Choroid plexus epithelial cell (primary cell): ENCODE results near the gene OTULIN.

Experiments
- DNase-seq: peaks from one replicate; pipeline ENCODE4 v3.0.0-alpha.2; 2010; ENCODE audit warnings: low read depth
- H3K4me3 ChIP-seq: 2 replicates; pipeline ENCODE4 v1.5.1; 2011; ENCODE audit warnings: low read depth, mild to moderate bottlenecking, control low read depth, low read length, moderate library complexity
- CTCF ChIP-seq: conservative IDR thresholded peaks from 2 replicates; pipeline ENCODE4 v1.5.1; 2011; ENCODE audit warnings: low read depth, mild to moderate bottlenecking, control low read depth, inconsistent platforms, low read length, moderate library complexity

OTULIN gene

GRCh38 chr5:14744296-14745187, 80.0 kb downstream of the OTULIN start:
- no peak for DNase-seq
- TF ChIP-seq CTCF, result no peak
- H3K4me3 ChIP-seq, result no peak overlapping the region

- no peak for TF ChIP-seq CTCF
- DNase-seq, result no peak
- H3K4me3 ChIP-seq, result no peak overlapping the region
Observed at GRCh38 chr5:14745188-14745563, 80.7 kb downstream of the OTULIN start.

- TF ChIP-seq CTCF, result no peak
- DNase-seq, result no peak
- no peak overlapping the region for H3K4me3 ChIP-seq
Observed at GRCh38 chr5:14745753-14746152, 81.2 kb downstream of the OTULIN start.

- no peak for DNase-seq
- TF ChIP-seq CTCF, result no peak
Observed at GRCh38 chr5:14748180-14748900, 83.8 kb downstream of the OTULIN start.

More at GRCh38 chr5:14748180-14748900, 83.8 kb downstream of the OTULIN start:
- H3K4me3 ChIP-seq, result no peak overlapping the region
